ENCODE measurements around the gene RUNDC3A. TPM values are rescaled to one million over a fixed set of nuclear protein-coding genes. Genes with fewer than 3 reads are reported as not detected.
"Not testable (repeated sequence)": the region's sequence is repeated elsewhere in the genome, so short reads cannot be mapped to it uniquely, and the experiment has no call there.

RUNDC3A gene
- total RNA-seq, 1 donor from 2014 or later = not detected

DNA sequence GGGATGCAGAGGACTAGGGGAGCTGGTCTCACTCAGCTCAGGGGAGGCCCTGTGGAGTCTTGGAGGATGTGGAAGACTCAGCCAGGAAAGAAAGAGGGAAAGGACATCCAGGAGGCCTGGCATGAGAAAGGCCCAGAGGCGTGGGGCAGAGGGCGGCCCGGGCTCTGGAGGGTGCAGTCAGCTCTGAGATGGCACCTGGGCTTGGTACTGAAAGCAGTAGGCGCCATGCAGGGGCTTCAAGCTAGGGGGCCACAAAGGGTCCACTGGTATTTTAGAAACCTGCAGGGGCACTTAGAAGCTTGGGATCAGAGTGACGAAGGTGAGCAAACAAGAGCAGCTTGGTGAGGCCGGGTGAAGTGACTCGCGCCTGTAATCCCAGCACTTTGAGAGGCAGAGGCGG is 49.7 kb downstream of the RUNDC3A start:
- DNase-seq (ENCODE audit: low read depth in 2 of 2) = no peak

DNA sequence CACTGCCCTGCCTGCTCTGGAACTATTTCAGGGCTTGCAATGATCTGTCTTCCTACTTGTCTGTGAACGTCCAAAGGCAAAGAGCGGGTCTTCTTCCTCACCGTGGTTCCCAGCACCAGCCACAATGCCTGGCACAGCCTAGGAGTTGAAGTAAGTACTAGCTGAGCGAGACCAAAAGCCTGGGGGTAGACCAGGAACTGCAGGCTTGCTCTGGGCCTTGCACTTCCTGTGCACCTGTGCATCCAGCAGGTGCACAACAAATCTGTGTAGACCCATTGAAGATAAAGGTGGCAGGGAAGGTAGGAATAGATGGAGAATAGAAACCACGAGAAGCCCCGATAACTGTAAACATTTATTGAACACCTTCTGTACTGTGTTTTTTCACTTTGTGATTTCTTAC is 50.6 kb downstream of the RUNDC3A start:
- DNase-seq (ENCODE audit: low read depth in 2 of 2) = no peak

- no peak for DNase-seq (ENCODE audit: low read depth in 2 of 2)
Observed at GRCh38 chr17:44359458-44360143, 51.2 kb downstream of the RUNDC3A start.

GRCh38 chr17:44360144-44360533 is 51.7 kb downstream of the RUNDC3A start:
- no peak for DNase-seq (ENCODE audit: low read depth in 2 of 2)

DNA sequence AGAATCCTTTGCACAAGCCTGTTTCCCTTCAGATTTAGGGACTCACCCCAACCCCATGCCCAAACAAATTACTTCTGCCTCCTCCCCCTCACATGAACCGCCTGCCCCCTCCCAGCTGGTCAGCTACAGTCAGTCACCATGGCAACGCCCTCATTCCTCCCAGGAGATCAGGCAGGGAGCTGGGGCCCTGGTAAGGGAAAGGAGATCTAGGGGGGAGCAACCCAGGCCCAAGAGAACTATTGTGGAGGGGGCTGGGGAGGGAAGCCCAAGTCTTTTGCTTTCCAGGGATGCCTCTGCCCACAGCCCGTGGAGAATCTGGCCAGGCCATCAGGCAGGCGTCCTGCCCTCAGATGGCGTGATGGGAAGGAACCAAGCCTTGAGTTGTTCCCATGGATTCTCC is 52.4 kb downstream of the RUNDC3A start:
- no peak for DNase-seq (ENCODE audit: low read depth in 2 of 2)

DNA sequence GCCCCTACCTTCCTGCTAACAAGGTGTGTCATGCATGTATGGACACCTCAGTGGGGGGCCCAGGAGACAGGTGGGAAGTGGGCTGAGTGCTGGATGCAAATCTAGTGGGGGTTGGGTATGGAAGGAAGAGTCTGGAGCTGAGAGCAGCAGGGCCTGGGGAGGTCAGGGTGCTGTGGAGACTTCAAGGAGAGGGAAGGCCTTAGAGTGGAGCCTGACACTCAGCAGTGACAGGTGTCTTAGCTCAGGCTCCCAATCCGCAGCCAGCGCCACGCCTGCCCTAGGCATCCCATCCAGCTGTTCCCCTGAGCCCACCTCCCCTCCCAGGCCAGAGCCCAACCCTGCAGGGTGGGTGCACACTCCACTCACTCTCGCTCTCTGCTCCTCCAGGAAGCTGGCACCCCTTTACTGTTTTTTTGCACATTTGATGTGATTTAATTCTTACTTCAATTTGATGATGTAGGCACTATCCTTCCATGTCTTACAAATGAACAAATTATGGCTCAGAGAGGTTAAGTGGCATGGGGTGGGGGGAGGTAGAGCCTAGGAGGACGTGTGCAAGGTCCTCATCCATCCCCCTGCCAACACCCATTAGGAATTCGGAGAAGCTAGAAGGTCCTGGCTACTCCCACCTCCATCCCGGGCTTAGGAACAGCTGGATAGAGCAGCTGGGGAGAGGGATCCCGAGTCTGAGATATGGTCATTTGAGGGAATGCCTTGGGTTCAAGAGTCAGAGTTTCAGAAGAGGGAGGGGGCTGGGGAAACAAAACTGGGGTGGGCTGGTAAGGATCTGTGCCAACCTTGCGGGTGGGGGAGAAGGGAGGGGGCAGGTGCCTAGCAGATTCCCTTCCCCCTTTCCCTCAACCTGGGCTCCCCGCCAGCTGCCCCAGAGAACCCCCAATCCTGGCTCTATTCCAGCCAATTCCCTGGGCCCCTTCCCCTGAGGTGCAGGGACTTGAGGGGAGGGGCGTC is 53.2 kb downstream of the RUNDC3A start:
- no peak for DNase-seq (ENCODE audit: low read depth in 2 of 2)

GRCh38 chr17:44362459-44362948 is 54.1 kb downstream of the RUNDC3A start:
- DNase-seq (ENCODE audit: low read depth in 2 of 2) = no peak

GRCh38 chr17:44362949-44363612 is 54.7 kb downstream of the RUNDC3A start:
- peak in 1 of 2 donors; percentile 16 for DNase-seq (ENCODE audit: low read depth in 2 of 2)

- DNase-seq (ENCODE audit: low read depth in 2 of 2) = peak; percentile 62 to 74
Observed at GRCh38 chr17:44363613-44364159, 55.3 kb downstream of the RUNDC3A start, which contains the start of gene FAM171A2. Gene FAM171A2 (minus strand): TSS chr17:44363853. CDS start chr17:44363714, 139 bp downstream.

DNA sequence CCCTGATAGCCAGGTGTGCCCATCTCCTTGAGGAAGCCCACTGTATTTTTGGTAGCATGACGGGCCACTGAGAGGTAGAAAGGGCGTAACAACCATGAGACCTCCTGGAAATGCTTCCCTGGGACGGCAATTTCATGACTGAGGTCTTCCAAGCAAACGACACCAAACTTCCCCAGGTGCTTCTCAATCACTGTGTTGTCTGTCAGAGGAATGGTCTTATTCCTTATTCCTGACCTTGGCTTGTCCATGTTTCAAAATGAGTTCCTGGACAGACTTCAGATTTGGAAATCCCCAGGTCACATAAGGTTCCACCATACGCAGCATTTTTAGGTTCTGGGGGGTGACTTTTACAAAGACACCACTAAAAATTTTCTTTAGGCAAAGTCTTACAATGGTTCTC is 56.6 kb downstream of the RUNDC3A start:
- DNase-seq (ENCODE audit: low read depth in 2 of 2) = not testable (repeated sequence)

GRCh38 chr17:44367231-44367979 is 59.0 kb downstream of the RUNDC3A start:
- no peak for DNase-seq (ENCODE audit: low read depth in 2 of 2)

Other genes with a start within 250 kb of the RUNDC3A start
- gene LSM12, start 241.9 kb upstream of the RUNDC3A start, total RNA-seq = 18.7 and 20.9 TPM in 2 replicates
- 24.6 and 25.2 TPM in 2 replicates for gene G6PC3, start 237.9 kb upstream of the RUNDC3A start, total RNA-seq
- gene HDAC5, start 185.0 kb upstream of the RUNDC3A start, total RNA-seq = 28.2 and 32.9 TPM in 2 replicates
- gene HROB, start 166.7 kb upstream of the RUNDC3A start, total RNA-seq = 0.99 and 1.5 TPM in 2 replicates
- not detected in 2 replicates for gene ASB16, start 137.9 kb upstream of the RUNDC3A start, total RNA-seq
- gene TMUB2, start 121.6 kb upstream of the RUNDC3A start, total RNA-seq = 23.5 and 39.9 TPM in 2 replicates
- 26.8 and 41.7 TPM in 2 replicates for gene ATXN7L3, start 108.7 kb upstream of the RUNDC3A start, total RNA-seq
- gene UBTF, start 88.9 kb upstream of the RUNDC3A start, total RNA-seq = 28.3 and 40.5 TPM in 2 replicates
- not detected in 2 replicates for gene SLC4A1, start 40.5 kb upstream of the RUNDC3A start, total RNA-seq
- gene SLC25A39, start 16.2 kb downstream of the RUNDC3A start, total RNA-seq = 47.5 and 72.6 TPM in 2 replicates
- 419 and 473 TPM in 2 replicates for gene GRN, start 36.7 kb downstream of the RUNDC3A start, total RNA-seq
- gene FAM171A2, start 55.3 kb downstream of the RUNDC3A start, total RNA-seq = 6.3 and 8.1 TPM in 2 replicates
- gene ITGA2B, start 81.0 kb downstream of the RUNDC3A start, total RNA-seq = 0.22 and 0.79 TPM in 2 replicates
- 6.9 and 8.5 TPM in 2 replicates for gene GPATCH8, start 194.8 kb downstream of the RUNDC3A start, total RNA-seq
- under 0.01 and 0.22 TPM in 2 replicates for gene FZD2, start 248.9 kb downstream of the RUNDC3A start, total RNA-seq

Data from lung microvascular endothelial cell (primary cell).